Erythroblast (primary cell): Measurements from ENCODE around the gene LCOR.

Experiments
- GATA1 ChIP-seq: IDR thresholded peaks from 2 replicates; pipeline ENCODE4 v1.6.1; 2011; ENCODE audit warnings: low read depth, mild to moderate bottlenecking, control low read depth, low read length, moderate library complexity
- POLR2A ChIP-seq: IDR thresholded peaks from 2 replicates; pipeline ENCODE4 v1.6.1; 2011; ENCODE audit warnings: mild to moderate bottlenecking, low read length

DNA sequence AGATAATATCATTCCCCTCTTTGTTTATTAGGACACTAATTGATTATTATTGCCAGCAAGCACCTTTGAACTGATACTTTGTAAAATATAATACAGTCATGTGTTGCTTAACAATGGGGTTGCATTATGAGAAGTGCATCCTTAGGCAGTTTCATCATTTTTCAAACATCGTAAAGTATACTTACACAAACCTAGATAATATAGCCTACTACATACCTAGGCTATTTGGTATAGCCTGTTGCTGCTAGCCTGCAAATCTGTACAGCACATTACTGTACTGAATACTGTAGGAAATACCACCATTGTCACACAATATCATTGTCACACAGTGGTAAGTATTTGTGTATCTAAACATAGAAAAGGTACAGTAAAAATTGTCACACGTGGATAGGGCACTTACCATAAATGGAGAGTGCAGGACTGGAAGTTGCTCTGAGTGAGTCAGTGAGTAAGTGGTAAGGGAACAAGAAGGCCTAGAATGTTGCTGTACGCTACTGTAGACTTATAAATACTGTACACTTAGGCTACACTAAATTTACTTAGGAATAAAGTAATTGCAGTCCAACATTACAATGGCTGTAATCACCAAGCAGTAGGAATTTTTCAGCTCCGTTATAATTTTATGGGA lies 70.7 kb downstream of the LCOR start:
- TF ChIP-seq POLR2A (no peak), GATA1 (no peak)
